GM19351 (cell line): ENCODE data around the gene GRM7.
A peak's percentile ranks its signal among the peaks of the same experiment; 100 is the strongest.

Experiments used
- ATAC-seq: cut with Tn5 transposase; IDR thresholded peaks from one replicate; pipeline ENCODE4 v1.9.1; 2021; ENCODE audit warnings: mild to moderate bottlenecking, moderate library complexity; ENCODE audit not compliant: unreplicated experiment

The GRM7 gene

GRCh38 chr3:7385635-7386034 lies 524.7 kb downstream of the GRM7 start:
- ATAC-seq = no peak

- ATAC-seq = no peak
These were observed 527.1 kb downstream of the GRM7 start for GRCh38 chr3:7388026-7388425.

GRCh38 chr3:7392206-7392605 lies 531.3 kb downstream of the GRM7 start:
- no peak for ATAC-seq

GRCh38 chr3:7393944-7394605 lies 533.2 kb downstream of the GRM7 start:
- ATAC-seq = no peak

GRCh38 chr3:7396534-7396933 lies 535.6 kb downstream of the GRM7 start:
- ATAC-seq = no peak

GRCh38 chr3:7397097-7397496 lies 536.2 kb downstream of the GRM7 start:
- ATAC-seq = no peak

GRCh38 chr3:7400360-7400759 lies 539.4 kb downstream of the GRM7 start:
- no peak for ATAC-seq

GRCh38 chr3:7401418-7401817 lies 540.5 kb downstream of the GRM7 start:
- ATAC-seq = no peak

- no peak for ATAC-seq
These were observed 546.2 kb downstream of the GRM7 start for GRCh38 chr3:7407107-7407506.

- ATAC-seq = no peak
These were observed 549.9 kb downstream of the GRM7 start for GRCh38 chr3:7410782-7411181.

- no peak for ATAC-seq
These were observed 560.1 kb downstream of the GRM7 start for GRCh38 chr3:7421065-7421464.

GRCh38 chr3:7423036-7423435 lies 562.1 kb downstream of the GRM7 start:
- ATAC-seq = no peak

GRCh38 chr3:7423995-7424394 lies 563.1 kb downstream of the GRM7 start:
- ATAC-seq = no peak

- no peak for ATAC-seq
These were observed 567.3 kb downstream of the GRM7 start for GRCh38 chr3:7428206-7428718.

- no peak for ATAC-seq
These were observed 571.7 kb downstream of the GRM7 start for GRCh38 chr3:7432610-7433009.

- no peak for ATAC-seq
These were observed 572.2 kb downstream of the GRM7 start for GRCh38 chr3:7433073-7433472.

GRCh38 chr3:7436542-7436941 lies 575.6 kb downstream of the GRM7 start:
- ATAC-seq = no peak

GRCh38 chr3:7437231-7437630 lies 576.3 kb downstream of the GRM7 start:
- ATAC-seq = no peak

- no peak for ATAC-seq
These were observed 578.3 kb downstream of the GRM7 start for GRCh38 chr3:7439101-7439680.

- no peak for ATAC-seq
These were observed 584.0 kb downstream of the GRM7 start for GRCh38 chr3:7444886-7445285.

- ATAC-seq = no peak
These were observed 584.4 kb downstream of the GRM7 start for GRCh38 chr3:7445331-7445730.

- ATAC-seq = peak; percentile 99
These were observed 586.4 kb downstream of the GRM7 start for GRCh38 chr3:7447197-7447769.
